Stimulated activated CD8-positive, alpha-beta memory T cell treated with anti-CD3 and anti-CD28 coated beads, Interleukin-15, amount 100 ng/mL, for 48 hours (primary cell): ENCODE measurements around the gene SLIT1.

Experiments
- DNase-seq, 2 donors: peaks; one replicate each; pipeline ENCODE4 v3.0.0-alpha.2; 2020; ENCODE audit warnings: low read depth in 2 of 2

Gene SLIT1

DNA sequence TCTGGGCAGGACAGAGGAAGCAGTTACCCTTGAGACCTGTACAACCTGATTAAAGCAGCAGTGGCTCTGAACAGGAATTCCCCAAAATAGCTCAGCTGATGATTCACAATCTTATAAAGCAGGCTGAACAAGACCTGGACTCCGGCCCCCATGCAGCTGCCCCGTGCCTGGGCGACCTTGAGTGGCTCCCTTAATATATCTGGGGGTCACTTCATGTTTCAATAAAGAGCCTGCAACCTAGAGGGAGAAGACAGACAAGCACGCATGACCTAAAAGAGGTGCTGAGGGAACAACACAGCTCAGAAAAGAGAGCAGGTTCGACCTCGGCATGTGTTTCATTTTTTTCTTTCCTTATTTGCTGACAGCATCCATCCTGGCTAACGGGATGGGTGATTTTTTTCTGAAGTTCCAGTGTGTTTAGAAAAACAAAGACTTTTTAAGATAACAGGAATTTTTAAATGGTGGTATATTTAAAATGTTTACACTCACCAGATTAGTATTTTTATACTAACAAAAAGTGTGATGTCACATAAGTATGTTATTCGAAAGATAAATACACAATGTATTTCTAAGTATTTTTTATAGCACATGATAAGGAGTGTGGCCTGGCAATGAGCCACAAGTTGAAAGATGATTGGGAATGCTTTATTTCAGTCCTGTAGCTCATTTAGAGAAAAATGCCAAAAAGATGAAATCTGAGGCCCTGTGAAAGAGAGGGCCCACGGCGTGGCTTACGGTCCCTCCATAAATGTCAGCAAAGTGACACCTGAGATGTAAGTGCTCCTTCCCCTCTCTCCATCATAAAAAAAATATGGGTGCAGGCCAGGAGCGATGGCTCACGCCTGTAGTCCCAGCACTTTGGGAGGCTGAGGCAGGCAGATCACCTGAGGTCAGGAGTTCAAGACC is 161.3 kb downstream of the SLIT1 start:
- no peak for DNase-seq

GRCh38 chr10:97023401-97024167 is 162.2 kb downstream of the SLIT1 start:
- no peak for DNase-seq

GRCh38 chr10:97022616-97023015 is 163.1 kb downstream of the SLIT1 start:
- no peak for DNase-seq

DNA sequence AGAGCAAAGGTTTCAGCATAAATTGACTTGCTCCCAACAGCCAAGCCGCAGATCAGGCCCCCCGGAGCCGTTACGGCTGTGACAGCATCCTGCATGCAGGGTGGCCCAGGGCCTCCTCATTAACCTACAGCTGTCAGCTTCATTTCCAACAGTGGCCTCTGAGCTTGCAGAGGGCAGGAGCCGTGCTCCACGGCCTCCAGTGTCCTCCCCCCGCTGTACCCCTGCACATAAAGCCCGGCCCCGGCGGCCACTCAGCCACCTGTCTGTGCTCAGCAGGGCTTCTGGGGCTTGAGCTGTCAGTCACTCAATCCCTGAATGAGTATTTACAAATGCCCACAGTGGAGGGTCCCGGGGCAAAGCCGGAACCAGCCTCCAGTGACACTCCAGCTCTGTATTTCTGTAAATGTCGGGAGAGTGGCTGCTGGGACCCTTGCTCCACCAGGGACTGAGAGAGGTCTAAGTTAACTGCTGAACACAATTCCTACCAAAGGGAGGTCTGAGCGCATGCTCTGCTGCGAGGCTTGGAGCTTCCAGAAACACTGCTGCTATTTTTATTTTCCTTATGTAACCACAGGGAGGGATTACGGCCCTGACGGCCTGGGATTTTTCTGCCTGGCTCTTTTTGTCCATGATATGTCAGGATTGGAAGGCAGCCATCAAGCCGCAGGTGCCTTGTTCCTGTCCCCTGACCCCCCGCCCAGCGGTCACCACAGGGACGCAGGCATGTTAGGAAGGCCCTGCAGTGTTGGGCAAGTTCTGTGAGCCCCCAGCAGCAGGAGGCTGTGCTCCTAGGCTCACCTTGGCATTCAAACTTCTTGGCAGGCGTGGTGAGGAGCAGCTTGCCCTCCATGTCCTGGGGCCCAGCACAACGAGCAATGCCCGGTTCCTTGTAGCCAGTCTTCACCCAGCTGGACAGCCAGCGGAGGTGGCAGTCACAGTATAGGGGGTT is 165.0 kb downstream of the SLIT1 start:
- no peak for DNase-seq

- DNase-seq, result no peak
Measured at GRCh38 chr10:97019213-97019844, 166.4 kb downstream of the SLIT1 start.

DNA sequence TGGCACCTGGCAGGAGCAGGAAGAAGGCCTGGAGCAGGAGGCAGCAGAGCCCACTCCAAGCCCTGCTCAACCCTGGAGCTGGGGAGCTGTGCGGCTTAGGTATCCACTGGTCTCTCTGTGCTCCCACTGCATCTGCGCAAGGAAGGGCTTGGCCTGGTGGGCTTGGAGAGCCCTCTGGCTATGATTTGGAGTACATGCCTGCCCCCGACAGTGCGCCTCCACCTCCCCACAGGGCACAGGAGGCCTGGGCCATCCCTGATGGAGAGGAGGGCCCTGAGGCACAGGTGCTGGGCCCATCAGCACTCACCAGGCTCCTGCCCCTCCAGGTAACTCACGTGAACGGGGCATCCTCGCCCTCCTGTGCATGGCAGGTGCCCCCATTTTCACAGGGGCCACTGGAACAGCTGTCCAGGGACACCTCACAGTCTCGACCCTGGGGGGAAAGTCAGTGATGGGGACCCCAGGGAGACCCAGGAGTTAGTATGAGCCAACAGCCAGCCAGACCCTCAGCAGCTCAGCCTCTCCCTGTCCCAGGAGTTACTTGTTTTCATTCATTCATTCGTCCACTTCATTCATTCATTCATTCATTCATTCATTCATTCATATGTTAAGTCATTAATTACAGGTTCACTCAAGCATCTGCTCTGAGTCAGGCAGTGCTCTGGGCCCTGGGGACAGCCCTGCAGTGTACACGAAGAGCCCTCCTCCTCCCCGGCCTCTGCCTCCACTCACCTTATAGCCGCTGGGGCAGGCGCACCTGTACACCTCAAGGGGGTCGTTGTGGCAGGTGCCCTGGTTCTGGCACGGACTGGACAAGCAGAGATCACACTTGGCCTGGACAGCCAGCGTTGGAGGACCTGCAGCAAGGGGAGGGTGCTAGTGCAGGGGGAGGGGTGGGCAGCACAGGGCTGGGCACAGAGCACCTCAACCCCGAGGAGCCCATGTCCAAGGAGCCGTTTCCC is 167.2 kb downstream of the SLIT1 start:
- no peak for DNase-seq

- DNase-seq, result no peak
Measured at GRCh38 chr10:97017474-97017903, 168.3 kb downstream of the SLIT1 start.

DNA sequence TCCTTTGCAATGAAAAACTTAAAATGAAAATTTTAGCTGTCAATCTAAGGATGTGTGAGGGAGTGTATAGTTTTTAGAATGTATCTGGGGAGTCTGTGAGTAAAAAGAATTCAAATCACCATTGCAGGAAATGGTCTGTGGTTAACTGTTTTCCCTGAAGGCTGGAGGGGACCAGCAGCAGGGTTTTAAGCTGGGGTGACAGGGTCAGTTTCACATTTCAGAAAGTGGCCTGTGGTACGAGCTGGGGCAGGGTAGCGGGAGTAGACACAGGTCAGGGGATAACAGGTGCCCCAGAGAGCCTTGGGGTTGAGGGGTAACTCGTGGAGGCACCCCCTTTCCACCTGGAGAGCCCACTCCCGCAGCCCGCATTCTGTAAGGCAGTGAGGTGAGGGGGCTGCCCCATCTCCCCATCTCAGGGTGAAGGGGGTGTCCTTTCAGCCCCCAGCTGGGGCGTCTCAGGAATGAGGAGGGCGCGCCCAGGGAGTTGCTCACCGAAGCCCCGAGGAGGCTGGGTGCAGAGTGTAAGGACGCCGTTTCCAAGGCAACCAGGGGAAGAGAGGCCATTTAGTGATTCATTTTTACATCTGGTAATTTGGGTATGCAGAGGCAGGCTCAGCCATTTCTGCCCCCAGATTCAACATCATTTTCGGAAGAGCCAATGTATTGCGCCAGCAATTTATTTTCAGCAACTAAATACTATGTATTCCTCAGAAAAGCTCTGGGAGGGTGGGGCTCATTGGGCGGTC is 168.9 kb downstream of the SLIT1 start:
- DNase-seq, result peak; percentile 30 to 50

DNA sequence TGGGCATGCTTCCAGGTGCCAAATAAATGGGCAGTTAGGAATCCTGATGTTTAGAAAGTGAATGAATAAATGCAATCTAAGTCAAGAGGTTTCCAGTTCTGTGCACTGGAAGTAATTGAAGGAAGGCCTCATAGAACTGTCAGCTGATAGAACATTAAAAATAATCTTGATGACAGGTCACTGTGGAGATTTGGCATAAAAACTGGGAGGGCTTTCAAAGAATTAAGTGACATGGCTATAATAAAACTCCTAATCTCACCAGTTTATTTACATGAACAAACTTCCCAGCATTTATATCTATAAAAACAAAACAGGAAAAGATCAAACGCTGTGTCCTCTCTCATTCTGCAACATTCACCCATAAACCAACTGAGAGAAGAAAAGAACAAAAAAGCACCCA is 170.5 kb downstream of the SLIT1 start:
- no peak for DNase-seq

DNA sequence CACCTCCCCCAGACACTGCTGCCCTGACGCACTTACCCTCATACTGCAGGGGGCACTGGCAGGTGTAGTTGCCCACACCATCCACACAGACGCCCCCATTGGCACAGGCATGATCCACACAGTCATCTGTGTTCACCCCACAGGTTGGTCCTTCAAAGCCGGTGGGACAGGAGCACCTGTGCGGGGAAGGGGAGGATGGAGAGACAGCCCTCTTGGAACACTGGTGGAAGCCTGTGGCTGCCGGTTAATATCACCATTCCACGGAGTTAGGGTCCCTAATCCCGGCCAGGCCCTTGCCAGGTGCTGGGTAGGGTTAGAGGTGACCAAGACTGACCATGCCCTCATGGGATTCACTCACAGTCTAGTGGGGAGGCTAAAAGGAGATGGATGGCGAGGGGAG is 171.8 kb downstream of the SLIT1 start:
- no peak for DNase-seq

DNA sequence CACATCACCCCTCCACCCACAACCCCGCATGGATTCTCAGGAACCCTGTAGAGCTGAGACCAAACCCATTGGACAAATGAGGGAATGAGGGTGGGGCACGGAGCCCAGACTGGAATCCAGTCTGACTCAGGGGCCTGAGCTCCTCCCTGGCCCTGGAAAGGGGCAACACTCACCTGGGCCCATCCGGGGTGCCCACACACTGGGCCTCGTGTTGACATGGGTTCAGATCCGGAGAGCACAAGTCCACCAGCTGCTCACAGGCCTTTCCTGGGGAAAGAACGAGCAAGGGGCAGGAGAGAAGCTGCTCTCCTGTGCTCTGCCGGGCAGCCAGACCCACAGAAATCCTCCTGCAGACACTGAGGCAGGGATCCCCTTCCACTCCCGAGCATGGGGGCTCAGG is 172.2 kb downstream of the SLIT1 start:
- DNase-seq, result no peak

DNA sequence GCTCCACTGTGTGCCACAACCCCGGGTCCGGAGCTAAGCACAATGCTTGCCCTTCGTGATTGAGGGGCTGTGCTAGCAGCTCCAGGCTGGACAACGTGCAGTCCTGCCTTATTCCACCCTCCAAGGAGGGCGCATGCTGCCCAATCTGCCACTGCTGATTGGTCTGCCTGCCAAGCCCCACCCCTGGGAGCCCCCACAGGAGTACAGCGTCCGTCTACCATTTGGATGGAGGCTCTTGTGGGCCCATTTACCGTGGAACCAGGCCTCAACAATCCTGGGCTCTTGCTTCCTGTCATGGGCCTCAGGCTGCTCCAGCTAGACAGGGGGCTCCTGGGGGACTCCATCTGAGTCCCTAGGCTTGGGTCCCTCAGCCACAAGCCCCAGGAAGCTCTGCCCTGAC is 173.3 kb downstream of the SLIT1 start:
- DNase-seq, result no peak

DNA sequence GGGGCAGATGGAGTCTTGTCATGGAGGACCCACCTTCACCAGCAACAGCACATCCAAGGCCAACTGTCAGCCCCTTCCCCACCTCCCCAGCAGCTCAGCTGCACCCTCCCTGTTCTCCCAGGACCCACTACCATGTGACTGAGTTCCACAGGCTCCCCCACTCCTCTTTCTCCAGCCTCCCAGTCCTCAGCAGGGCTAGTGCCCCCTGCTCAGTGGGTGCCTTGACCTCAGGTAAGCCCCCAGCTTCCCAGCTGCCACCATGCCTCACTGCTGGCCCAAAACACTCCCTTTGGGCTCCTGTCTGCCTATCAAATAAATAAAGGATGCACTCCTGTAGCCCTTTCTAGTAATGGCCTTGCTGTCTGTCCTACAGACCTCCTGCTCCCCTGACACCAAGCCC is 174.4 kb downstream of the SLIT1 start:
- DNase-seq, result no peak

DNA sequence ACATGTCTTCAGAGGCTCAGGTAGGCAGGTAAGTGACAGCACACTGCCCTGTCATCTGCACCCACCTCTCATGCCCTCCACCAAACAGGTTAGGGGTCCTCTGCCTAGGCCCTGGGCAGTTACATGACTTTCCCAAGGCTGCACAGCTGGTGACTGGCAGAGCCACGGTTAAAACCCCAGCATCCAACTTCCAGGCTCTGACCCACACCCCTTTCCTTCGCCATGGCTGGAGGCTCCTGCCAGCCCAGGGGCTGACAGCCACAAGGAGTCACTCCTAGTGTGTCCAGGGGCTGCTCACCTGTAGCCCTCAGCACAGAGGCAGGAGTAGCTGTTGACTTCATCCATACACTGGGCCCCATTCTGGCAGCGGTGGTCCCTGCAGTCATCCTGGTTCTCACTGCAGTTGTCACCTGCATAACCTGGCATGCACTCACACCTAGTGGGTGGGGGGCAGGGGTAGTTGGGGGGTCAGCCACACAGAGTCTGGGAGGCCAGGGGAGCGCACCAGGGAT is 175.0 kb downstream of the SLIT1 start:
- DNase-seq, result no peak

DNA sequence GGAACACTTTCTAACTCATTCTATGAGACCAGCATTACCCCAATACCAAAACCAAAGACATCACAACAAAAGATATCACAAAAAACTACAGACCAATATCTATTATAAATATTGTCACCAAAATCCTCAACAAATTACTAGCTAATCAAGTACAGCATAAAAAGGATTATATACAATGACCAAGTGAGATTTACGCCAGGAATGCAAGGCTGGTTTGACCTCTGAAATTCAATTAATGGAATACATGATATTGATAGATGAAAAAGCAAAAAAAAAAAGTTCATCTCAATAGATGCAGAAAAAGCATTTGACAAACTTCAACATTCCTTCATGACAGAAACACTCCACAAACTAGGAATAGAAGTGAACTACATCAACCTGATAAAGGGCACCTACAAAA is 178.3 kb downstream of the SLIT1 start:
- DNase-seq, result no peak

GRCh38 chr10:97006364-97006763 is 179.4 kb downstream of the SLIT1 start:
- no peak for DNase-seq

- DNase-seq, result no peak
Measured at GRCh38 chr10:97005349-97005748, 180.4 kb downstream of the SLIT1 start.

GRCh38 chr10:97004591-97004990 is 181.2 kb downstream of the SLIT1 start:
- no peak for DNase-seq

DNA sequence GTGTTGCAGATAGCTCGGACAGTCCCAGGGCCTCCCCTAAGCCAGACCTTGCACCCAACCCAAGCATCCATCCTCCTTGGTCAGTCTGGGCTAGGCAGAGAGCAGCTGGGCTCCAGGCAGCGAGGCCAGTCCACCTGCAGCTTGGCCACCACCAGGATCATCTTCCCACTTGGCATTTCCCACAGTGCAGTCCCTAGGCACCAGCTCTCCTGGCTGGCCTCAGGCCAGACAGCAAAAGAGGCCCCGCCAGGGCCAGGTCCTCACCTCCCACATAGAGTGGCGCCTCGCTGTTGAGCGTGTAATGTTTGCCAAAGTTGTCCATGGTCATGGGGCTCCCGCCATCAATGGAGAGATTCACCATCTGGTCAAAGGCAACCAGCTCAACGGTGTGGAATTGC is 182.0 kb downstream of the SLIT1 start:
- DNase-seq, result no peak
